ENCODE measurements around the gene CNOT2. TPM values are rescaled to one million over a fixed set of nuclear protein-coding genes. Genes with fewer than 3 reads are reported as not detected.

CNOT2 gene
- total RNA-seq: 100 to 1,000 TPM; 105 to 114 TPM

GRCh38 chr12:70242695-70243509, at the start of gene CNOT2:
TSS of gene CNOT2 (plus strand) at chr12:70243433. CDS start at chr12:70278227, 34,794 bp downstream.

GRCh38 chr12:70365648-70366518, 122.7 kb downstream of the CNOT2 start, which contains the start of gene KCNMB4:
TSS of gene KCNMB4 (plus strand) at chr12:70366290. CDS start at chr12:70366735, 445 bp downstream.

Other genes with a start within 250 kb of the CNOT2 start
- gene KCNMB4, start 122.9 kb downstream of the CNOT2 start, total RNA-seq: under 1 TPM in 1 of 2 donors, not detected in 1; under 0.01 TPM